HG03558 (cell line): ENCODE measurements around the gene INPP4B.

ENCODE experiments used
- ATAC-seq: cut with Tn5 transposase; IDR thresholded peaks from one replicate; pipeline ENCODE4 v1.9.1; 2021; ENCODE audit warnings: moderate number of reproducible peaks; ENCODE audit not compliant: unreplicated experiment; ENCODE audit errors: extremely low read depth

Gene INPP4B

DNA sequence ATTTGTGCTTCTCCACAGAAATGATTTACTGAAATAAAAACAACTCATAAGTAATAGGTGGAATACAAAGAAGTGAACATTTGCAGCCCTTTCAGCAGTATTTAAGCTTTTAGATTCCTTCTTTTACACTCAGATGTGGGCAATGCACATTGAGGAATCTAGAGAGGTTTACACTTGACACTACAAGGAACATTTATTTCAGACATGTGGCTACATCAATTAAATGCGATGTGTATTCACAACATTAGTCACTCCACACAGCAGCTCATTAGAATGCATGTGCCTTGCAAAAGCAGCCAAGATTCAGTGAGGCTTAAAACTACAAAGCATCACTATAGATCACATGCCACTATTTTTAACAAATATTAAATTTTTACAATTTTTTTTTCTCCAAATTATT is 480.7 kb downstream of the INPP4B start:
- ATAC-seq = no peak

- no peak for ATAC-seq
These were observed 482.4 kb downstream of the INPP4B start for GRCh38 chr4:142363686-142364085.

GRCh38 chr4:142361981-142362380 is 484.1 kb downstream of the INPP4B start:
- ATAC-seq = no peak

DNA sequence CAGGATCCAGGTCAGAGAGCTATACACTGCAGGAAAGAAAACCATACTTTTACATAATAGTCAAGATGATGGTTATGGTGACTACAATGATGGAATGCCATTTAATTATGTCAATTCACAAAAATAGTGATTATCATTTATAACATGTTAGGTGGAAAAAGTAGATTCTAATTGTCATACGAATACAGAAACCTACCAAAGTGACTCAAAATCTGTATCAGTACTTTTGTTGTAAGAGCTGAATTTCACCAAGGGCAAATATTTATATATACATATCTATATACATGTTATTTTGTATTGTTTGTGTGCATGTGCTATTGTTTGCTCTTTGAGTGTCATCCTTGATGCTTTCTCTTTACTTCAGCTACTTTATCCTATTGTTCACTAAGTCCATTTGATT is 485.4 kb downstream of the INPP4B start:
- ATAC-seq = no peak

- no peak for ATAC-seq
These were observed 487.4 kb downstream of the INPP4B start for GRCh38 chr4:142358656-142359055.

GRCh38 chr4:142356801-142357200 is 489.3 kb downstream of the INPP4B start:
- ATAC-seq = no peak

GRCh38 chr4:142356118-142356759 is 489.9 kb downstream of the INPP4B start:
- ATAC-seq = no peak

DNA sequence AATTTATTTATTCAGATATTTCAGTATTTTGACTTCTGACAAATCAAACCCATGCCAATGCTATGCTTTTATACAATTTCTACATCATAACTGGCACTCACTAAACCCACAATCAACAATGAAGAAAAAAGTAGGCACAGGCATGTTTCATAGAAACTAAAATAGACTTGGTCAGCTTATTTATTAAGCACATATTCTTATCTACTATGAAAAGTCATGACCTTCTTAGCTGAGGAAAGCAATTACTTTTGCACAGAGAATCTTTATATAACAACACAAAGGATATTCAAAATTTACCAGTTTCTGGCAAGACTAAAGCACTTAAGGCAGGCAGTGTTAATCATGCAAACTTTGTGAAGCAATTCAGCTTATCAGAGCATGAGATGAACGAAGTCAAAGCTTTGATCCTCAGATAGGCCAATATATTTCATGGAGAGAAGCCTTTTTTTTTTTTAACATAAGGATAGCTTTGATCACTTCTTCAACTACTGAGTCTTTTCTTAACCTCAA is 490.6 kb downstream of the INPP4B start:
- ATAC-seq = no peak

- no peak for ATAC-seq
These were observed 491.2 kb downstream of the INPP4B start for GRCh38 chr4:142354794-142355420.

DNA sequence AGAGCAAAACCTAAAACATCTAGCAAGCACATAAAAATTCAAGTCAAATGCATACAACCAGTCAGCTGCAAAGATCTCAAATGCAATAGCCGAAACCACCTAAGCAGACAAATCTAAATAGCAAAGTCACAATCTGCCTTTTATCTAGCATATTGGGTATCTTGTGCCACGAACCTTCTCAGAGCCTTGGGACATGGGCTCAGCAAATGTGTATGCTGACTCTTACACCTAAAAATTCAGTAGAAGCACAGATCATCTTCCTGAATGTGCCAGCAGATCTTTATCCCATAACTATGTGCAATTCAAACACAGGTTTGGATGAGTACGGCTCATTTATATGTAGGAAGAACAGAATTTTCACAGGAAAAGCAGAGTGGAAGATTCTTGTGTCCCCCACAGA is 492.1 kb downstream of the INPP4B start:
- ATAC-seq = no peak

DNA sequence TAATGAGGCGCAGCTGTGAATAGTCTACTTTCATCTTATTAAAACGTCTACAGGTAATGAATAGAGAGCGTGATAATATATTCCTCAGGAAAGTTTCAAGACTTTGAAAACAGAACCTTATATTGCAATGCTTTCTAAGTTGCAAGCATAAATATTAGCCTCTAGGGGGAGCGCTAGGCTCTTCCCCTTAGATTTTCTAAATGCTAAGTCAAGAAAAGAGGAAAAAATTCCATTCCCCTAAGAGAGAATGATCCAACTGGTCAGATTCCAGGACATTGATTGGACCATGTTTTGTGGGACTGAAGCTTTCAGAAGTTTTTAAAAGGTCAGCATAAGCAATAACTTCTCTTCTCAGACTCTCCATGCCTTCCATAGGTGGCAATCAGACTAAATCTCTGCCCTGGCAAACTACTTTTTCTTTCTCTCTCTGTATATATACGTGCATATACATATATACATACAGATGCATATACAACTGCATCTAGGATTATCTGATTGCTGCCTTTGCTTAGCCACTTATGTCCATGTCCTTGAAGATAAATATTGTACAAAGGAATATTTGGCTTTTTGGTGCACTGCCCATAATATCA is 492.9 kb downstream of the INPP4B start:
- ATAC-seq = no peak

DNA sequence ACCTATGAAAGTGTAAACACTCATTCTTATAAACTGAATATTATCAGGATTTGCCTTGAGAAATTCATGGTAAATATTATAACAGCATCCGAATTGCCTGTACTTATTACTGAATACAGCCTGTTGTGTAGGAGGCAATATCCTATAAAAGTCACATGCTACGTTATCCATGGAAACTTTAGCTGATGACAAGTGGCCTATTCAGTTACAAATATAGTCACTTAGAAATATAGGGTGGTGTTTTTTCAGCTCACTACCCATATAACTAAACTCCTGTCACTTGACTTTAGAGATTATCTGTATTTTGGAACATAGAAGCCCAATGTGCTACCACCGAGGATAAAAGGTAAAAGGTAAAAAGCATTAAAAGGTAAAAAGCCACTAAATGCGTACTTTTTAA is 493.4 kb downstream of the INPP4B start:
- ATAC-seq = no peak

DNA sequence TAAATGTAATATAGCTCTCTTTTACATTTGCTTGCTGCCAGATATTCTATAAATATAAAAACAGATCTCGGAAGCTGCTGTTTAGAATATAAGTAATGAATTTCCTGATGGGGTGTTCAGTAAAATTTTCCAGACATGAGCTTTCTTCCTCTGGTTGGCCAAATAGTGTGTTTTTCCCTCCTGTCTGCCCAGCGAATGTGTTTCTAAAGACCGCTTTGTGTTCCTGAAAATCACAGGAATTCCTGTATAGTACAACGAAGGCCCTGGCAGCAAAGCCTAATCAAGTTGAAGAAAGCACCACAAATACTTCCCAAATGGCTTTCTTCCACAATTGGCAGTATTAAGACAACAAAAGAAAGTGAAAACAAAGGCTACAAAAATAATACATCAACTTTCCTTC is 494.1 kb downstream of the INPP4B start:
- ATAC-seq = no peak

DNA sequence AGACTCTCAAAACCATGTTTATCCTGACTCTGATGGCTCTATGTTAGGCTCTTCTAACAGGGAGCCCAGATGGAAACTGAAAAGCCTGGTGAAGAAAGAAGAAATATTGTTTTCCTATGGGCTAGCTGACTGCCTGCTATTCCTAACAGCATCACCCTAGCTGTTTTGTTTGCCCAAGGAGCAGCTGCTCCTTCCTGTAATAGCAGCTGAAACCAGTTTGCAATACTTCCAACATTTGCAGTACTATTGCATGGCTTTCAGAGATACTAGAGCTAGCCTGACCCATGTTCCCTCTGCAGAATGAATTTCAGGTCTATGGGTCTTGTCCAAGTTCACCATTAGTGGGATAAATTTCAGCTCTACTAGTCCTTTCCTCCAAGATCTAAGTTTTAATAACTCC is 495.2 kb downstream of the INPP4B start:
- ATAC-seq = no peak

- no peak for ATAC-seq
These were observed 497.5 kb downstream of the INPP4B start for GRCh38 chr4:142348613-142349021.

GRCh38 chr4:142347241-142347640 is 498.9 kb downstream of the INPP4B start:
- ATAC-seq = no peak

DNA sequence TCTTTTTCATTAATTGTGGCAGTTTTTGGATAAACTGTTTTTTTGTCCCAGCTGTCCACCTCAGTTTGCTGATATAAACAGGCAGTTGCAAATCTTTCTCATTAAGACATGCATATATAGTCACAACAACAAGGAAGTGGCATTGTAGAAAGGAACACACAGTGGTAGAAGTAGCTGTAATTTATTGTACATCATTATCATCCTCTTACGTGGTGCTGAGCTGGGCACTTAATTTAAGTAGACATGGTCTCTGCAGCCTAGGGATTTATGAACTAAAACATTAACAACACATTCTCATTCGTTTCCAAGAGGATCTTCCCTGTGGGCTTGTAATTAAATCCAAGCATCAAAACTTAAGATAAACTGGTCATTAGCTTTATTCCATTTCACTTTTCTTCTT is 500.2 kb downstream of the INPP4B start:
- no peak for ATAC-seq

GRCh38 chr4:142341268-142341667 is 504.8 kb downstream of the INPP4B start:
- ATAC-seq = no peak

DNA sequence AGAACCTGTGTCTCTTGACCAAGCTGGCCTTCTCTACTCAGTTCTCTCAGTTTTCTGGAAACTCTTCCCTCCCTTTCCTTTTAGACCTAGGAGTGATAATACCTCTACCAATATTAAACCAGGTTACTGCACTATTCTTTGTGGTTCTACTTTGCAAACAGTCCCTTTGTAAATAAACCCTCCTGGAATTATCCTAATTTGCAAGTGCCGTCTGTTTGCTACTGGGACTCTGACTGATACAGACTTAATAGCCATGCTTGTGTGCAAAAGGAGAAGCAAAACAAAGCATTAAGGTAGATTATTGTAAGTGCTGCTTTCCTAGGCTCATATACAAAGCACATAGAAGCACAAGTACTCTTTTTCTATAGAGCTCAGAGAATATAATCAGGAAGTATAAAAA is 507.0 kb downstream of the INPP4B start:
- ATAC-seq = no peak

DNA sequence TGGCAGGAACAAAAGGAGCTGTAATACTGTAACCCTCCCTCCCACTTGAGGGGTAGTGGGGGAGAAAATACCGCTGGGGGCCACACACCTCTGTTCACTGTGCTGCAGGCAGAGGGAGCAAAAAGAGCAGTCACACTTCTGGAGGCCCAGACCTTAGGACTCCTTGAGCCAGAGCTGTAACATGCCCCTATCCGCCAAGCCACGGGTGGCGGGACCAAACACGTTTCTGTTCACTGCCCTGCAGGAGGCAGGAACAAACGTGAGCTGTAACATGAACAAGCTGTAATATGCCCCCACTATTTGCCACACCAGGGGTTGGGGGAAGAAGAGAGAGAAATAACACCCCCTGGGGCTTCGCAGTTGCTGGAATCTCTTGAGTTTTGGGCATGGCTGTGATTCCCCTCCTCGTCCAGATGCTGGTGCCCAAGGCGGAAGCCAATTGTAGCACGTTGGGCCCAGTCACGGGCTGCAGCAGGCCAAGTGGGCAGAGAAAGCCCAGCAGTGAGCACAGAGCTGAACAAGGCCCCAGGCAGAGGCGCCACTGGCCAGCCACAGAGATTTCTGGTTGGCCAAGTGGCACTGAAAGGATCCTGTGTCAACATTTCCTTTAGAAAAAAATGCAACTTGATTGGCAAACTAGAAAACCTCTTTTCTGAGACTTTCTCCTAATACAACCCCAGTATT is 509.7 kb downstream of the INPP4B start:
- no peak for ATAC-seq

DNA sequence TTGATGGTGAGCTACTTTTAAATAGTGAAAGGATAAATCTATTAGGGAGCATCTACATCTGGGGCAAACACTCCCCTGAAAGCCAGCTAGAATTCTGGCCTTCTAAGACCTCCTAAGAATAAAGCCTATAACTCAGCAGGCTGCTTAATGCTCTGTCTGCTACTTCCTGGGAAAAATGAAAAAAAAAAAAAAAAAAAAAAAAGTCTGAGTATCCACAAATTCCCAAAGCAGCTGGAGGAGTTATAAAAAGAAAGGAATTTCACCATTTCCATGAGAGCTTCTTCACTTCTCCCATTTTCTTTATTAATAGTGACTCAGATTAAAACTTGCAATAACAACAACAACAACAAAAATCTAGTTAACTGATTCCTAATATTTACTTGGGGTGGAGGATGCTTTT is 511.2 kb downstream of the INPP4B start:
- ATAC-seq = no peak
